Transverse colon (tissue), 4 donors: ENCODE measurements around the gene ANAPC2. TPM values are rescaled to one million over a fixed set of nuclear protein-coding genes. Genes with fewer than 3 reads are reported as not detected.

Experiments
- DNase-seq: peaks from one replicate; pipeline ENCODE4 v3.0.0-alpha.2; 2019
- H3K27ac ChIP-seq, 4 donors: fragments of 200-600 bp; sonication (generic); 2 replicates each; pipeline ENCODE4 v1.5.1; 2016 to 2018; ENCODE audit warnings: inconsistent platforms in 4 of 4
- H3K27me3 ChIP-seq: fragments of 200-600 bp; sonication (generic); 2 replicates; pipeline ENCODE4 v1.5.1; 2017; ENCODE audit warnings: inconsistent platforms
- H3K36me3 ChIP-seq, 4 donors: fragments of 200-600 bp; sonication (generic); 2 replicates each; pipeline ENCODE4 v1.5.1; 2017 to 2019; ENCODE audit warnings: inconsistent platforms in 4 of 4
- H3K4me1 ChIP-seq, 4 donors: fragments of 200-600 bp; sonication (generic); 2 replicates each; pipeline ENCODE4 v1.5.1; 2017 to 2020; ENCODE audit warnings: inconsistent platforms in 4 of 4
- H3K4me3 ChIP-seq, 4 donors: fragments of 200-600 bp; sonication (generic); 1 replicate in 1 of 4; 2 replicates in 3 of 4; pipeline versions ENCODE4 v1.5.1 to v1.6.1; 2017 to 2019; ENCODE audit warnings: inconsistent platforms in 4 of 4
- H3K9me3 ChIP-seq, 2 donors: fragments of 200-600 bp; sonication (generic); 2 replicates each; pipeline ENCODE4 v1.5.1; 2017 to 2019; ENCODE audit warnings: inconsistent platforms in 2 of 2
- EP300 ChIP-seq: sonication (generic); formaldehyde crosslinking; IDR thresholded peaks from one replicate; pipeline ENCODE4 v1.6.1; 2017; ENCODE audit warnings: antibody characterized with exemption, low read depth
- POLR2A ChIP-seq: fragments of 450-650 bp; IDR thresholded peaks from one replicate; pipeline ENCODE4 v1.6.1; 2016; ENCODE audit warnings: antibody characterized with exemption, mild to moderate bottlenecking, moderate library complexity
- POLR2AphosphoS5 ChIP-seq, 3 donors: sonication (generic); formaldehyde crosslinking; IDR thresholded peaks; one replicate each; pipeline ENCODE4 v1.6.1; 2016; ENCODE audit warnings: antibody characterized with exemption in 3 of 3
- WGBS, 2 donors: methylation state at CpG; one replicate each; pipeline ENCODE4 v1.1.5; 2018; ENCODE audit warnings: low coverage in 1 of 2; 5-methylcytosine and 5-hydroxymethylcytosine counted together
- in situ Hi-C, 4 donors: fragments of 200-750 bp; cut with MboI; loops; one replicate each; pipeline versions ENCODE4 v1.15.0 to v1.15.1; 2017; ENCODE audit warnings: low sequenced_read_pairs in 3 of 4, low pct_ligation_motif_present in 1 of 4, low pct_unique_long_range_greater_than_20kb in 1 of 4
- intact Hi-C: fragments of 100-400 bp; cut with DNase I; formaldehyde crosslinking; loops from one replicate; pipeline ENCODE4 v1.15.1; 2023; ENCODE audit warnings: low total_unique reads
- total RNA-seq, 4 donors: library from RNA; depleted of rRNA; stranded (reverse); fragments of >200 nt; gene quantifications; one replicate each; pipeline ENCODE4 v1.1.0, GENCODE V29; 2016
- TF ChIP-seq, protein P1 (sequence below), 5 experiments: fragments of 200-600 bp in 3 of 5; fragments of 450-650 bp in 2 of 5; sonication (generic) in 3 of 5; IDR thresholded peaks; 1 replicate in 2 of 5; 2 replicates in 3 of 5; pipeline ENCODE4 v1.5.1; 2016 to 2017; ENCODE audit warnings: antibody characterized with exemption in 5 of 5, inconsistent platforms in 3 of 5, mild to moderate bottlenecking in 2 of 5, moderate library complexity in 1 of 5

The ANAPC2 gene
- total RNA-seq, 4 donors from 2014 or later = 37.0 to 176 (median 70.3) TPM

DNA sequence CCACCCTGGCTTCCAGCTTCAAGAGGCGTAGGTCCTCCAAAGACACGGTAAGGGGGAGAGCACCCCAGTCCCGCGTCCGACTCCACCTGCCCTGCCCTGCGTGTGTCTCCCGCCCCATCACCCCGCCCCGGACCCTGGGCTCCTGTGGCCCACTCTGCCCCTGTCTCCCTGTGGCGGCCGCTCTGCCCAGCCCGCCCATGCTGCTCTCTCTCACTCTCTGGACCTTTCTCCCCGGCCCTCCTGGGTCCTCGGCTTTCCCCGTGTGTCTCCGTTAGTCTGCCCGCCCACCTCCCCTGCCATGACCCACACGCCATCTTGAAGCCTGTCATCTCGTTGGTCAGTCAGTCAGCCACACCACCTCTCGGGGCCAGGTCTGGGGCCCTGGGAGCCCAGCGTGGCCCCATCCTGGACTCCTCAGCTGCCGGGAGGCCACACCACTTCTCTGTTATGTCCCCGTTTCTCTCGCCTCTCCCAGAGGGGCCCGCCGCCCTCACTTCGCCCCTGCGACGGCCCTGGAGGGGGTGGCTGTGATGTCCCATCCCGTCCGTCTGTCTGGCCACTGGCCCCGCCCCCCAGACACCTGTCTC, 23.0 kb downstream of the ANAPC2 start:
- DNase-seq = no peak
- 85 to 95% methylated on average over 4 to 32 of the region's 32 CpGs for WGBS, 2 donors
- Histone ChIP-seq H3K27me3 (peaks cover 100% of the 10 kb centered on the region), H3K4me3 (no peak overlapping the region), H3K36me3 (no peaks in the 10 kb centered on the region), H3K9me3 (no peaks in the 10 kb centered on the region), H3K27ac (no peak overlapping the region), H3K4me1 (peaks cover 19 to 52% (median 50%) of the 10 kb centered on the region in 4 donors)
- TF ChIP-seq POLR2AphosphoS5 (IDR thresholded peaks at IDR 0.05) (no peak), EP300 (no peak), POLR2A (no peak)
- TF ChIP-seq, protein P1, sequence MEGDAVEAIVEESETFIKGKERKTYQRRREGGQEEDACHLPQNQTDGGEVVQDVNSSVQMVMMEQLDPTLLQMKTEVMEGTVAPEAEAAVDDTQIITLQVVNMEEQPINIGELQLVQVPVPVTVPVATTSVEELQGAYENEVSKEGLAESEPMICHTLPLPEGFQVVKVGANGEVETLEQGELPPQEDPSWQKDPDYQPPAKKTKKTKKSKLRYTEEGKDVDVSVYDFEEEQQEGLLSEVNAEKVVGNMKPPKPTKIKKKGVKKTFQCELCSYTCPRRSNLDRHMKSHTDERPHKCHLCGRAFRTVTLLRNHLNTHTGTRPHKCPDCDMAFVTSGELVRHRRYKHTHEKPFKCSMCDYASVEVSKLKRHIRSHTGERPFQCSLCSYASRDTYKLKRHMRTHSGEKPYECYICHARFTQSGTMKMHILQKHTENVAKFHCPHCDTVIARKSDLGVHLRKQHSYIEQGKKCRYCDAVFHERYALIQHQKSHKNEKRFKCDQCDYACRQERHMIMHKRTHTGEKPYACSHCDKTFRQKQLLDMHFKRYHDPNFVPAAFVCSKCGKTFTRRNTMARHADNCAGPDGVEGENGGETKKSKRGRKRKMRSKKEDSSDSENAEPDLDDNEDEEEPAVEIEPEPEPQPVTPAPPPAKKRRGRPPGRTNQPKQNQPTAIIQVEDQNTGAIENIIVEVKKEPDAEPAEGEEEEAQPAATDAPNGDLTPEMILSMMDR (IDR thresholded peaks at IDR 0.05) = no peak
- intact Hi-C loops = no loop called here
- in situ Hi-C loops = no loop called here

DNA sequence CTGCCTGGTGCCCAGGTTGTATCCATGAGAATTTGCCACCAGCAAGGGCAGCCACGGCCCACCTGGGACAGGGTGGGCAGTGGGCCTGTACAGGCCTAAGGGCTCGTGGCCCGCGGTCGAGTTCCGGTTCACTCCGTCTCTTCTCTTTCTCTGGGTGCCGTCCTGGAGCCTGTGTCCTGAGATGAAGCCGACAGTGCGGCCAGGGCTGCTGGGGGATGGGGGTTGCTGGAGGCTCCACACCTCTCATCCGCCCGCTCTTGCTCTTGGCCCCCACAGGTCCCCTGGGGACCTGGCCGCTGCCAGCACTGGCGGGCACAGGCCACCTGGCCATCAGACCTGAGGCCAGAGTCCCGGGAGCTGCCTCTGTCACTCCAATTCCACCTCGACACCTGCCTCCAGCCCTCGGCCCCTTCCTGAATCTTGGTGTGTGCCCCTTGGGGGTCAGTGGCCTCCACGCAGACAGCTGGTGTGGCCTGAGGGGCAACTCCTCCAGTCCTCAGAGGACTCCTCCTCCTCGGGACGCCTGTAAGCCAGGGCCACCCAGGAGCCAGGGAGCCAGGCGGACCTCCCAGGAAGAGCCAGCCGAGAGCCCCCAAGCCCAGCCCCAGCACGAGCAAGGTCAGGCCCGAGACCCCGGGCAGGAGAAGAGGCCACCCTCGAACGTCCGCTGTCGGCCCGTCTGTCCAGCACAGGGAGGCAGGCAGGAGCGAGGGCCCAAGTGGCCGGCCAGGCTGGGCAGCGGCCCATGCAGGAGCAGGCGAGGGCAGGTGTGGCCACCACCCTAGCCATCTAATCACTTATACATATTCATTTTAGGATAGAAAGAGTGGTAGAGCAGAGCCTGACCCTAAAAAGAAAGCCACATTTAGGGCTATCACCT, 23.8 kb downstream of the ANAPC2 start:
- TF ChIP-seq, protein P1 (IDR thresholded peaks at IDR 0.05) = no peak
- TF ChIP-seq EP300 (no peak), POLR2A (no peak), POLR2AphosphoS5 (IDR thresholded peaks at IDR 0.05) (no peak)
- Histone ChIP-seq H3K27ac (no peak overlapping the region), H3K4me1 (peaks cover 19 to 48% (median 44%) of the 10 kb centered on the region in 4 donors), H3K36me3 (no peaks in the 10 kb centered on the region), H3K27me3 (peaks cover 100% of the 10 kb centered on the region), H3K9me3 (no peaks in the 10 kb centered on the region), H3K4me3 (no peak overlapping the region)
- intact Hi-C loops (no loop called here), in situ Hi-C loops (no loop called here)
- no peak for DNase-seq
- WGBS, 2 donors = 75% methylated on average over 34 of the region's 34 CpGs; no CpG with 5 or more reads in 1 of the 2 donors

DNA sequence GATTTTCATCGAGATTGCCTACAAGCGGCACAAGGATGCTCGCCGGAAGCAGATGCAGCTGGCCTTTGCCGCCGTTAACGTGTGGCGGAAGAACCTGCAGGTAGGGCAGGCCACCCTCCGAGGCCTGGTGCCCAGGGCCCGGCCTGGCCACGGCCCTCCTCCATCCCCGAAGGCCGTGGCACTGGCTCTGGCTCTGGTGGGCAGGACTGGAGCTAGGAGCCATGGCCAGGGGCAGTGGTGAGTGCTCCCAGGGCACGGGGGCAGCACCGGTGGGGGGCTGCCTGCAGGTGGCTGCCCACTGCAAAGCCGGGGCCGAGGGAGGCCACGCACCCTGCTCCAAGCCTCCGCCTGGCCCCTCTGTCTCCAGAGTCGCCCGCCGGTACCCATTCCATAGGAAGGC, 24.6 kb downstream of the ANAPC2 start:
- no peak overlapping the region for H3K27ac ChIP-seq

DNA sequence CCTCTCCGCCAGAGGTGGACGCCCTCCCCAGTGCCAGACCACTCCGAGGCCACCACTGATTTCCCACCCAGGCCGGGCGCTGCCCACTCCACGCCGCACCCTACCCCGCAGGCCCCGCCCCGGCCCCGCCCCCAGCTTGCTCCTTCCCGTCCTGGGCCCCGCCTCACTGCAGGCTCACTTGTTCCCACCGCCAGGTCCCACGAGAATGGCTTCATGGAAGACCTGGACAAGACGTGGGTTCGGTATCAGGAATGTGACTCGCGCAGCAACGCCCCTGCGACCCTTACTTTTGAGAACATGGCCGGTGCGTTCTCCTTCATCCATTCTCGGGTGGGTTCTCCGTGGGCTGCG, 25.0 kb downstream of the ANAPC2 start:
- WGBS, 2 donors = 63% methylated on average over 13 of the region's 26 CpGs; no CpG with 5 or more reads in 1 of the 2 donors

More for the DNA sequence above, 24.6 kb downstream of the ANAPC2 start:
- DNase-seq = no peak
- Histone ChIP-seq H3K4me1 (peaks cover 19 to 41% (median 36%) of the 10 kb centered on the region in 4 donors), H3K27me3 (peaks cover 100% of the 10 kb centered on the region), H3K9me3 (no peaks in the 10 kb centered on the region), H3K36me3 (no peaks in the 10 kb centered on the region), H3K4me3 (no peak overlapping the region)
- in situ Hi-C loops (no loop called here), intact Hi-C loops (no loop called here)
- WGBS, 2 donors = 94% methylated on average over 13 of the region's 22 CpGs; no CpG with 5 or more reads in 1 of the 2 donors
- TF ChIP-seq POLR2A (no peak), EP300 (no peak), POLR2AphosphoS5 (IDR thresholded peaks at IDR 0.05) (no peak)
- TF ChIP-seq, protein P1 (IDR thresholded peaks at IDR 0.05) = no peak

More for the DNA sequence above, 25.0 kb downstream of the ANAPC2 start:
- Histone ChIP-seq H3K4me1 (peaks cover 16 to 37% (median 31%) of the 10 kb centered on the region in 4 donors), H3K9me3 (no peaks in the 10 kb centered on the region), H3K4me3 (peak overlapping the region in 2 of 4 donors; percentile 7 to 19), H3K27me3 (peaks cover 100% of the 10 kb centered on the region), H3K27ac (no peak overlapping the region), H3K36me3 (no peaks in the 10 kb centered on the region)
- no peak for DNase-seq
- in situ Hi-C loops (no loop called here), intact Hi-C loops (no loop called here)
- no peak for TF ChIP-seq EP300
- no peak for TF ChIP-seq POLR2A
- TF ChIP-seq, protein P1 (IDR thresholded peaks at IDR 0.05) = no peak
- no peak for TF ChIP-seq POLR2AphosphoS5 (IDR thresholded peaks at IDR 0.05)
